GM23338 (cell line): ENCODE results near the gene FBLN1.

ENCODE experiments used
- CTCF ChIP-seq, 2 experiments: fragments of 200-600 bp in 1 of 2; sonication (generic) in 1 of 2; conservative IDR thresholded peaks; 2 replicates each; pipeline versions ENCODE4 v1.5.1 to v1.6.1; 2016 to 2017; ENCODE audit warnings: antibody characterized with exemption in 2 of 2, low read depth in 2 of 2, mild to moderate bottlenecking in 2 of 2, moderate library complexity in 1 of 2
- ETS1 ChIP-seq: IDR thresholded peaks from 2 replicates; pipeline ENCODE4 v1.6.1; 2016; ENCODE audit warnings: antibody characterized with exemption
- EZH2 ChIP-seq: fragments of 200-600 bp; sonication (generic); IDR thresholded peaks from one replicate; pipeline ENCODE4 v1.8.0; 2017; ENCODE audit warnings: antibody characterized with exemption, mild to moderate bottlenecking, low read depth; ENCODE audit not compliant: unreplicated experiment
- EZH2phosphoT487 ChIP-seq: fragments of 200-600 bp; sonication (generic); IDR thresholded peaks from one replicate; pipeline ENCODE4 v1.8.1; 2018; ENCODE audit warnings: antibody characterized with exemption; ENCODE audit not compliant: unreplicated experiment
- JUNB ChIP-seq: IDR thresholded peaks from one replicate; pipeline ENCODE4 v1.6.1; 2016; ENCODE audit warnings: antibody characterized with exemption; ENCODE audit not compliant: unreplicated experiment
- POLR2AphosphoS5 ChIP-seq: IDR thresholded peaks from 2 replicates; pipeline ENCODE4 v1.6.1; 2016; ENCODE audit warnings: antibody characterized with exemption, low read depth
- TF ChIP-seq, protein P1 (sequence below): IDR thresholded peaks from one replicate; pipeline ENCODE4 v1.6.1; 2018; ENCODE audit warnings: antibody characterized with exemption; ENCODE audit not compliant: unreplicated experiment

DNA sequence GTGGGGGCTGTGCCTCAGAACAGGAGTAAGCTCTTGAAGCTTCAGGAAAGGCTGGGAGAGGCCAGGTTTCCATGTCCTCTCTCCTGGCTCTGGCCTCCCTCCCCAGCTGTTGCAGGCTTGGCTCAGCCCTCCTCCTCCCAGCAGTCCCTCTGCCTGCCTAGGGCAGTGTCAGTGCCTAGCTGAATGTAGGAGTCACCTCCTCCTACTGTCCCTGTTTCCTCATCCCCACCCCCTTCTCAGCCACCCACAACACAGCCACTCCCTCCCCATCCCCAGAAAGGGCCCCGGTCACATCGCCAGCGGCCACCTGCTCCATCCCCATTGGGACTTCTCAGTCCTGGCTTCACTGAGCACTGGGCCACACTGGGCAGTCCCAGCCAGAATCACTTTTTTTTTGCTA is 2.9 kb upstream of the FBLN1 start:
- TF ChIP-seq EZH2 (no peak), CTCF (conservative IDR thresholded peaks at IDR 0.05; ENCODE audit: low read depth in 2 of 2) (no peak), POLR2AphosphoS5 (no peak), JUNB (no peak), EZH2phosphoT487 (no peak), ETS1 (no peak)
- TF ChIP-seq, protein P1, sequence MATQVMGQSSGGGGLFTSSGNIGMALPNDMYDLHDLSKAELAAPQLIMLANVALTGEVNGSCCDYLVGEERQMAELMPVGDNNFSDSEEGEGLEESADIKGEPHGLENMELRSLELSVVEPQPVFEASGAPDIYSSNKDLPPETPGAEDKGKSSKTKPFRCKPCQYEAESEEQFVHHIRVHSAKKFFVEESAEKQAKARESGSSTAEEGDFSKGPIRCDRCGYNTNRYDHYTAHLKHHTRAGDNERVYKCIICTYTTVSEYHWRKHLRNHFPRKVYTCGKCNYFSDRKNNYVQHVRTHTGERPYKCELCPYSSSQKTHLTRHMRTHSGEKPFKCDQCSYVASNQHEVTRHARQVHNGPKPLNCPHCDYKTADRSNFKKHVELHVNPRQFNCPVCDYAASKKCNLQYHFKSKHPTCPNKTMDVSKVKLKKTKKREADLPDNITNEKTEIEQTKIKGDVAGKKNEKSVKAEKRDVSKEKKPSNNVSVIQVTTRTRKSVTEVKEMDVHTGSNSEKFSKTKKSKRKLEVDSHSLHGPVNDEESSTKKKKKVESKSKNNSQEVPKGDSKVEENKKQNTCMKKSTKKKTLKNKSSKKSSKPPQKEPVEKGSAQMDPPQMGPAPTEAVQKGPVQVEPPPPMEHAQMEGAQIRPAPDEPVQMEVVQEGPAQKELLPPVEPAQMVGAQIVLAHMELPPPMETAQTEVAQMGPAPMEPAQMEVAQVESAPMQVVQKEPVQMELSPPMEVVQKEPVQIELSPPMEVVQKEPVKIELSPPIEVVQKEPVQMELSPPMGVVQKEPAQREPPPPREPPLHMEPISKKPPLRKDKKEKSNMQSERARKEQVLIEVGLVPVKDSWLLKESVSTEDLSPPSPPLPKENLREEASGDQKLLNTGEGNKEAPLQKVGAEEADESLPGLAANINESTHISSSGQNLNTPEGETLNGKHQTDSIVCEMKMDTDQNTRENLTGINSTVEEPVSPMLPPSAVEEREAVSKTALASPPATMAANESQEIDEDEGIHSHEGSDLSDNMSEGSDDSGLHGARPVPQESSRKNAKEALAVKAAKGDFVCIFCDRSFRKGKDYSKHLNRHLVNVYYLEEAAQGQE = no peak
